ENCODE data around the gene NDE1. TPM values are rescaled to one million over a fixed set of nuclear protein-coding genes. Genes with fewer than 3 reads are reported as not detected.

NDE1 gene
- total and polyA plus RNA-seq, 7 donors = 6.6 to 17.0 (median 10.3) TPM

DNA sequence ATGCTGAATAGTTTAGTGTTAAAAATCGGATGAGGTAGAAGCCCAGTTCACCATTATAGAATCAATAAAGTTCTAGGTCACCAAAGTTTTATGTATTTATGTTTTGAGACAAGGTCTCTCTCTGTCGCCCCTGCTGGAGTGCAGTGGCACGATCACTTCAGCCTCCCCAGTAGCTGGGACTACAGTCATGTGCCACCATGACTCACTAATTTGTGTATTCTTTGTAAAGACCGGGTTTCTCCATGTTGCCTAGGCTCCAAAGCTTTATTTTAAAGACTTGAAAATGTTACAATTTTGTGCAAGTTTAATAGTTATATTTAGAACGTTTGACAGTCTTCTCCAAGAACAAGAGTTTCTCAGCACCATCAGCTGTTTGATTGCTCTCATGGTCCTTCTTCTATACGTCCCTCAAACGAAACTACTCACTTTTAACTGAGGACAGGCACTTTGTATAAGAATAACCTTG lies 32.1 kb downstream of the NDE1 start:
- H3K9me3 ChIP-seq = no peaks in the 10 kb centered on the region

GRCh38 chr16:15686287-15686686 lies 36.2 kb downstream of the NDE1 start:
- Histone ChIP-seq H3K4me3 (no peak overlapping the region), H3K27ac (no peak overlapping the region), H3K4me1 (peaks cover 5% of the 10 kb centered on the region), H3K9me3 (no peaks in the 10 kb centered on the region), H3K36me3 (ENCODE audit: insufficient read depth in 1 of 2, low read depth in 1 of 2) (peaks cover 5 to 49% of the 10 kb centered on the region in 2 donors), H3K27me3 (ENCODE audit: insufficient read depth in 3 of 3, low read length in 2 of 3) (no peaks in the 10 kb centered on the region)
- no peak for DNase-seq
- ATAC-seq = peak in 2 of 4 donors; percentile 52 to 57
- TF ChIP-seq, protein P1, sequence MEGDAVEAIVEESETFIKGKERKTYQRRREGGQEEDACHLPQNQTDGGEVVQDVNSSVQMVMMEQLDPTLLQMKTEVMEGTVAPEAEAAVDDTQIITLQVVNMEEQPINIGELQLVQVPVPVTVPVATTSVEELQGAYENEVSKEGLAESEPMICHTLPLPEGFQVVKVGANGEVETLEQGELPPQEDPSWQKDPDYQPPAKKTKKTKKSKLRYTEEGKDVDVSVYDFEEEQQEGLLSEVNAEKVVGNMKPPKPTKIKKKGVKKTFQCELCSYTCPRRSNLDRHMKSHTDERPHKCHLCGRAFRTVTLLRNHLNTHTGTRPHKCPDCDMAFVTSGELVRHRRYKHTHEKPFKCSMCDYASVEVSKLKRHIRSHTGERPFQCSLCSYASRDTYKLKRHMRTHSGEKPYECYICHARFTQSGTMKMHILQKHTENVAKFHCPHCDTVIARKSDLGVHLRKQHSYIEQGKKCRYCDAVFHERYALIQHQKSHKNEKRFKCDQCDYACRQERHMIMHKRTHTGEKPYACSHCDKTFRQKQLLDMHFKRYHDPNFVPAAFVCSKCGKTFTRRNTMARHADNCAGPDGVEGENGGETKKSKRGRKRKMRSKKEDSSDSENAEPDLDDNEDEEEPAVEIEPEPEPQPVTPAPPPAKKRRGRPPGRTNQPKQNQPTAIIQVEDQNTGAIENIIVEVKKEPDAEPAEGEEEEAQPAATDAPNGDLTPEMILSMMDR (IDR thresholded peaks at IDR 0.05) = no peak
- 81 to 92% (median 90%) methylated on average over 2 of the region's 2 CpGs for WGBS, 3 donors
- intact Hi-C loops (cut with DNase I) = no loop called here

More for the DNA sequence above, 32.1 kb downstream of the NDE1 start:
- 74 to 82% (median 76%) methylated on average over 7 of the region's 7 CpGs for WGBS, 3 donors
- peaks cover 0 to 49% of the 10 kb centered on the region in 2 donors for H3K36me3 ChIP-seq (ENCODE audit: insufficient read depth in 1 of 2, low read depth in 1 of 2)
- no peaks in the 10 kb centered on the region for H3K27me3 ChIP-seq (ENCODE audit: insufficient read depth in 3 of 3, low read length in 2 of 3)
- H3K4me3 ChIP-seq = no peak overlapping the region
- no peak for ATAC-seq
- H3K4me1 ChIP-seq = peaks cover 5% of the 10 kb centered on the region
- TF ChIP-seq, protein P1 (IDR thresholded peaks at IDR 0.05) = peak; percentile 22
- peak in 1 of 2 donors; percentile 37 for DNase-seq
- intact Hi-C loops (cut with DNase I) = loop anchor here in 1 of 2 donors (5.0 kb wide), 1 partner anchor 670 kb away; no protein-coding TSS in a partner anchor
- H3K27ac ChIP-seq = no peak overlapping the region

GRCh38 chr16:15689290-15689689 lies 39.2 kb downstream of the NDE1 start:
- peaks cover 8 to 67% of the 10 kb centered on the region in 2 donors for H3K36me3 ChIP-seq (ENCODE audit: insufficient read depth in 1 of 2, low read depth in 1 of 2)
- ATAC-seq (no peak), DNase-seq (no peak)
- peaks cover 5% of the 10 kb centered on the region for H3K4me1 ChIP-seq
- intact Hi-C loops (cut with DNase I) = no loop called here
- no peaks in the 10 kb centered on the region for H3K27me3 ChIP-seq (ENCODE audit: insufficient read depth in 3 of 3, low read length in 2 of 3)
- 96 to 99% (median 98%) methylated on average over 3 of the region's 3 CpGs for WGBS, 3 donors
- no peaks in the 10 kb centered on the region for H3K9me3 ChIP-seq
- no peak overlapping the region for H3K27ac ChIP-seq
- TF ChIP-seq, protein P1 (IDR thresholded peaks at IDR 0.05) = no peak
- no peak overlapping the region for H3K4me3 ChIP-seq

DNA sequence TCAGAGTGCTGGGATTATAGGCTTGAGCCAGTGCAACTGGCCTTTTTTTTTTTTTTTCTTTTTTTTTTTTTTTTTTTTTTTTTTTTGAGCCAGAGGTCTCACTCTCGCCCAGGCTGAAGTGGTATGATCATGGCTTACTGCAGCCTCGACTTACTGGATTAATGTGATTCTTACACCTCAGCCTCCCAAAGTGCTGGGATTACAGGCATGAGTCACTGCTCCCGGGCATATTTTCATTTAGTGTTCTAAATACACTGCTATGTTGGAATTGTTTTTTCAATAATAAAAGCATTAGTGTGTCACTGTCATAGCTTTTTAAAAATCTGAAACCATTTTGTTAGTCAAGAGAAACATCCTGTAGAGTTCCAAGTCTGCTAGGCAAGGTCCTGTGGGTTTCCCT lies 40.3 kb downstream of the NDE1 start:
- 85 to 89% (median 85%) methylated on average over 3 of the region's 3 CpGs for WGBS, 3 donors
- no peak for ATAC-seq
- intact Hi-C loops (cut with DNase I) = no loop called here

More for the DNA sequence above, 40.3 kb downstream of the NDE1 start:
- no peaks in the 10 kb centered on the region for H3K9me3 ChIP-seq
- no peak overlapping the region for H3K27ac ChIP-seq
- peaks cover 11 to 76% of the 10 kb centered on the region in 2 donors for H3K36me3 ChIP-seq (ENCODE audit: insufficient read depth in 1 of 2, low read depth in 1 of 2)
- no peak overlapping the region for H3K4me3 ChIP-seq
- peaks cover 5% of the 10 kb centered on the region for H3K4me1 ChIP-seq
- no peaks in the 10 kb centered on the region for H3K27me3 ChIP-seq (ENCODE audit: insufficient read depth in 3 of 3, low read length in 2 of 3)
- DNase-seq = no peak
- TF ChIP-seq, protein P1 (IDR thresholded peaks at IDR 0.05) = no peak
